ENCODE measurements around the gene PPM1D.

PPM1D gene

GRCh38 chr17:60712675-60713074, 112.7 kb downstream of the PPM1D start:
- H3K9me3 Mint-ChIP-seq: no peaks in the 10 kb centered on the region
- ATAC-seq: no peak
- no peaks in the 10 kb centered on the region for H3K27me3 Mint-ChIP-seq
- H3K4me3 Mint-ChIP-seq: no peak overlapping the region
- H3K27ac Mint-ChIP-seq: no peak overlapping the region
- DNase-seq: no peak
- no peaks in the 10 kb centered on the region for H3K4me1 Mint-ChIP-seq

GRCh38 chr17:60713608-60714007, 113.6 kb downstream of the PPM1D start:
- no peaks in the 10 kb centered on the region for H3K27me3 Mint-ChIP-seq
- DNase-seq (no peak), ATAC-seq (no peak)

More at GRCh38 chr17:60713608-60714007, 113.6 kb downstream of the PPM1D start:
- Mint-ChIP-seq H3K4me1 (no peaks in the 10 kb centered on the region), H3K9me3 (no peaks in the 10 kb centered on the region), H3K4me3 (no peak overlapping the region), H3K27ac (no peak overlapping the region)
